NCI-H345 (cell line): Measurements from ENCODE around the gene PDE4A.
"Not testable (repeated sequence)": the region's sequence is repeated elsewhere in the genome, so short reads cannot be mapped to it uniquely, and the experiment has no call there.

Experiments
- DNase-seq: peaks from one replicate; lab custom pipeline; 2025; lab: John Stamatoyannopoulos, UW

PDE4A gene

DNA sequence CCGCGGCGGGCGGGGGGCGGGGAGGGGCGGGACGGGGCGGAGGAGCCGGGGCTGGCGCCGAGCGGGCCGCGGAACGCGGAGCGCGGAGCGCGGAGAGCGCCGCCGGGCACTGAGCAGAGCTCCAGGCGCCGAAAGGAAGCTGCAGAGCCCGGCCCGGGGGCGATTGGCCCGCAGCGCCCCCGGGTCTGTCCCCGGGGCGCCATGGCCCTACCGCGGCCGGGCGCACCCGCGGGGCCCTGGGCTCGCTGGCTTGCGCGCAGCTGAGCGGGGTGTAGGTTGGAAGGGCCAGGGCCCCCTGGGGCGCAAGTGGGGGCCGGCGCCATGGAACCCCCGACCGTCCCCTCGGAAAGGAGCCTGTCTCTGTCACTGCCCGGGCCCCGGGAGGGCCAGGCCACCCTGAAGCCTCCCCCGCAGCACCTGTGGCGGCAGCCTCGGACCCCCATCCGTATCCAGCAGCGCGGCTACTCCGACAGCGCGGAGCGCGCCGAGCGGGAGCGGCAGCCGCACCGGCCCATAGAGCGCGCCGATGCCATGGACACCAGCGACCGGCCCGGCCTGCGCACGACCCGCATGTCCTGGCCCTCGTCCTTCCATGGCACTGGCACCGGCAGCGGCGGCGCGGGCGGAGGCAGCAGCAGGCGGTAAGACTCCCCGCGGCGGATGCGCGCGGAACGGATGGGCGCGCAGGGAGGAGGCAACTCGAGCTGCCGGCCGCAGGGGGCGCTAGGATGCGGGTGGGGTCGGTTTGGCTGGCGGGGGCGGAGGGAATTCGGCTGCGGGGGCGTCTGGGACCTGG, at the start of gene PDE4A:
Gene PDE4A (plus strand): TSS at position 95 of the 796 bp plus-strand sequence. CDS start 227 bp downstream, at position 322.
- DNase-seq: peak; percentile 23

GRCh38 chr19:10372690-10373089, 47.6 kb upstream of the PDE4A start:
- DNase-seq: no peak

- no peak for DNase-seq
Measured at GRCh38 chr19:10374931-10375330, 45.4 kb upstream of the PDE4A start.

- DNase-seq: not testable (repeated sequence)
Measured at GRCh38 chr19:10377140-10377640, 43.1 kb upstream of the PDE4A start.

- DNase-seq: no peak
Measured at GRCh38 chr19:10378124-10378523, 42.2 kb upstream of the PDE4A start.

DNA sequence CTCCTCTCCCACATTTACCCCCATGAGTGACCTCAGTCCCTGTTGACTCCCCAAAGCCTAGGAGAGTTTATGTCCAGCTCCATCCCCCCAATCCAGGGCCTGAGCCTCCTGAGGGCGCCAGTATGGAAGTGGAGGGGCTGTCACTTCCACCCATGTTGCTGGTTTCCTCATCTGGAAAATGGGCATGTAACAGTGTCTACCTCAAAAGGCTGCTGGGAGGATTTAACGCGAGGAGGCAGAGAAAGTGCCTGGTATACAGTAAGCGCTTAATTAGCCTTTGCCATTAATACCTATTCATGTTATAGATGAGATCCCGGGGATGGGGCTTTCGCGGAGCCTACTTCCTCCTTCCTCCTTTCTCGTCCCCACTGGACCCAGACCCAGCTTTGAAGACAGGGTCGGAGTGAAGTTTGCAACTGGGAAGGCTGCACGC, 40.4 kb upstream of the PDE4A start:
- DNase-seq: no peak

GRCh38 chr19:10380313-10381102, 39.8 kb upstream of the PDE4A start, which contains the start of gene TYK2:
Gene TYK2, minus strand, starts transcription at chr19:10380572. Its CDS starts 2,166 bp downstream, at chr19:10378406.
- DNase-seq: peak; percentile 98

DNA sequence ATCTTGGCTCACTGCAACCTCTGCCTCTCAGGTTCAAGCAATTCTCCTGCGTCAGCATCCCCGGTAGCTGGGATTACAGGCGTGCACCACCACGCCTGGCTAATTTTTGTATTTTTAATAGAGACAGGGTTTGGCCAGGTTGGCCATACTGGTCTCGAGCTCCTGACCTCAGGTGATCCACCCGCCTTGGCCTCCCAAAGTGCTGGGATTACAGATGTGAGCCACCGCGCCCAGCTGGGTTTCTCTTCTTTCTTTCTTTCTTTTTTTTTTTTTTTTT, 37.2 kb upstream of the PDE4A start:
- not testable (repeated sequence) for DNase-seq

- no peak for DNase-seq
Measured at GRCh38 chr19:10384580-10384979, 35.8 kb upstream of the PDE4A start.

DNA sequence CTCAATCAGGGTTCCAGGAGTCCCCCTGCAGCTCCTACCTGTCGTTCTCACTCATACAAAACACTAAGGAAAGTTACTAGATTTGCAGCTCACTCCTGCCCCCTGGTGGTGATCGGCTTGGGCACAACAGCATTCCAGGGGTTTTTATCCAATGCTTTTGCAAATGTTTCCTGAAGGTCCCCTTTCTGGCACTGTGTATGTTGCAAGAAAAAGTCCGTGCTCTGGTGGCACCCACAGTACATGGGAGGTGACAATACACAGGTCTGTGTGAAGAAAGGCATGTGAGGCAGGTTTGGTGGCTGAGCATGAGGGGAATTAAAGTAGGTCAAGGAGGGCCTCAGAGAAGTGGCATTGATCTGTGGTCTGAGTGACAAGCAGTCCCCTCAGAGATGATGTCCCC, 31.4 kb upstream of the PDE4A start:
- DNase-seq: peak; percentile 81

DNA sequence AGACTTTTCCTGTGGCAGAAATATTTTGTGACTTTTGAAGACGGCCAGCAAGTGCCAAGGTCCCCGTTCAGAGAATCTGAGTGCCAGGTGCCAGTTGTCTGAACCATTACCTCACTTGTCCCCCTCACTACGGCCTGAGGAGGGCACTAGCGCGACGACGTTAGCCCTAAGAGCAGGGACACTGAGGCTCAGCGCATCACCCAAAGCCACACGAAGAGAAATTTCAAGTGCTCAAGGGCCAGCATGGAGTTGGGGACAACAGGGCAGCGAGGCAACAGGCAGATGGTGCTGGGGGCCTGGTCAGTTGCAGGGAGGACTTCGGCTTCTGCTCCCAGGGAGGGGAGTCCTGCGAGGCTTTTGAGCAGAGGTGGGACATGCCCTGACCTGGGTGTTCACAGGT, 30.5 kb upstream of the PDE4A start:
- no peak for DNase-seq

GRCh38 chr19:10390652-10391286, 29.6 kb upstream of the PDE4A start:
- DNase-seq: peak; percentile 72

- no peak for DNase-seq
Measured at GRCh38 chr19:10392120-10392519, 28.2 kb upstream of the PDE4A start.

DNA sequence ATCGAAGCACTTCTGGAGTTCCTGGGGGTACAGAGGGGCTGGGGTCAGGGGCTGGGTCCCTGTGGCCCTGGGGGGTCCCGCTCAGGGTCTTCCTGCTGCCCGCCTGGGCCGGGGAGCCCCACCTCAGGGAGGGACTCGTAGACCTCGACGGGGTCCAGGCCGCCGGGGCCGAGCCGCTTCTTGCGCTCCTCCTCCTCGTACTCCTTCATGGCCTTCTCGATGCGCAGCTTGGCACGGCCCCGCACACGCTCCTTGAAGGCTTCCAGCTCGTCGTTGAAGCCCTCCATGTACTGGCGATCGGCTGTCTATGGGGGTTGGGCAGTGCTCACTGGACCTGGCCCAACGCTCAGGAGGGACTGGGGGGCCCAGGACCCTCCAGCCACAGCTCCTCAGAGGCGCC, 27.2 kb upstream of the PDE4A start:
- no peak for DNase-seq

DNA sequence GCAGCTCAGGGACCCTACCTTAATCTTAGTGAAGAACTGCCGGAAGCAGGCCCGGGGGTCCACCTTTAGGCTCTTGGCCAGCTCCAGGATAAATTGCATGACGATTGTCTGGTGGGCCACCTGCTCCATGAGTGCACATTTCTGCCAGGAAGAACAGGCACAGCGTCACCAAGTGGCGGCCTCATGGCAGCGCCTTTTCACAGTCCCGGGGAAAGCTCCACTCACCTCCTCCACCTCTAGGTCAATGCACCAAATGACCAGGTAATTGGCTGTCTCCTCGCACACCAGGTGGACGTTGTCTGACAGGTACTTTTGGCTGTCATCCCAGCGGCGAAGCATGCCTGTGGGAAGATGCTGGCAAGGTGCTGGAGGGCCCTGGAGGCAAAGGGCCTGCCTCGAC, 25.3 kb upstream of the PDE4A start:
- DNase-seq: no peak

DNA sequence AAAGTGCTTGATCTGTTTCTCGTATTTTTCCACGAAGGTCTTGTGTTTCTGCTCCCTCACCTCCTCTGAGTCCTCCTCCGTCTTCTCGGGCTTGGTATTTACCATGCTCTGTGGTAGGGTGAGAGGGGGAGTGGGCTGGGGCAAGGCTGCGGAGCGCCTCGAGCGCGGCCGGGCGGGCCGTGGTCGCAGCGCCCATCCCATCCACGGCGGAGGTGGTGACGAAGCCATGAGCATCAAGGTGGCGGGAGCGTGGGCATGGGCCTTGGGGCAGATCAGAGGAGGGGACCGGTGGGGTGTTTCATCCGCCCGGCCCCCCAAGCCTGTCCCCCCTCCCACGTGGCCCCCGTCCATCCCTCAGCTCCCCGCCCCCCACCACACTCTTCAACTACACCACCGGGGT, 24.9 kb upstream of the PDE4A start:
- DNase-seq: no peak

- DNase-seq: no peak
Measured at GRCh38 chr19:10395917-10396316, 24.4 kb upstream of the PDE4A start.

GRCh38 chr19:10398819-10399218, 21.5 kb upstream of the PDE4A start:
- DNase-seq: no peak

DNA sequence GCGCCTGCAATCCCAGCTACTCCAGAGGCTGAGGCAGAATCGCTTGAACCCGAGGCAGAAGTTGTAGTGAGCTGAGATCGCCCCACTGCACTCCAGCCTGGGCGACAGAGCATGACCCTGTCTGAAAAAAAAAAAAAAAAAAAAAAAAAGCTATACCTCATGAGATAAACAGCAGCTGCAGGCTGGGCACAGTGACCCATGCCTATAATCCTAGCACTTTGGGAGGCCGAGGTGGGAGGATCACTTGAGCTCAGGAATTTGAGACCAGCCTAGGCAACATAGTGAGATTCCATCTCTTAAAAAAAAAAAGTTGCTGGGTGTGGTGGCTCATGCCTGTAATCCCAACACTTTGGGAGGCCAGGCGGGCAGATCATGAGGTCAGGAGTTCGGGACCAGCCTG, 21.0 kb upstream of the PDE4A start:
- not testable (repeated sequence) for DNase-seq

GRCh38 chr19:10399878-10400277, 20.5 kb upstream of the PDE4A start:
- no peak for DNase-seq

- no peak for DNase-seq
Measured at GRCh38 chr19:10402441-10403038, 17.8 kb upstream of the PDE4A start.
